IMR-90 (cell line): ENCODE results near the gene TPR. TPM values are rescaled to one million over a fixed set of nuclear protein-coding genes. Genes with fewer than 3 reads are reported as not detected.

Experiments
- ATAC-seq: fragments of 200-7000 bp; cut with Tn5 transposase; 2 replicates; pipeline ENCODE4 v1.9.1; 2020; ENCODE audit warnings: low read depth, mild to moderate bottlenecking, moderate library complexity
- BruUV-seq: library from RNA; stranded (reverse); fragments of 400-500 nt; replicated peaks from 2 replicates; lab custom pipeline; 2021; lab: Mats Ljungman, UMichigan
- CTCF ChIA-PET: fragments of 300-600 bp; formaldehyde crosslinking; extraction: SDS; loops from one replicate; lab custom pipeline; 2021; ENCODE audit warnings: antibody characterized with exemption; lab: Yijun Ruan, JAX
- POLR2A ChIA-PET: fragments of 300-600 bp; sonication (Branson Sonifier 250); formaldehyde crosslinking; loops from one replicate; lab custom pipeline; 2022; ENCODE audit warnings: antibody characterized with exemption; ENCODE audit not compliant: unreplicated experiment; lab: Charles Lee
- DNase-seq: peaks from one replicate; pipeline ENCODE4 v3.0.0; 2013
- H2AFZ ChIP-seq: replicated peaks from 2 replicates; pipeline ENCODE3; 2013; ENCODE audit warnings: low read length, mild to moderate bottlenecking; ENCODE audit not compliant: poor library complexity
- H2AK5ac ChIP-seq: 2 replicates; pipeline ENCODE4 v1.6.1; 2013; ENCODE audit warnings: low read depth, low read length, inconsistent platforms
- H2AK9ac ChIP-seq: replicated peaks from 2 replicates; pipeline ENCODE3; 2013; ENCODE audit warnings: mild to moderate bottlenecking, low read depth, low read length, moderate library complexity; ENCODE audit not compliant: poor library complexity
- H2BK120ac ChIP-seq: 2 replicates; pipeline ENCODE4 v1.6.1; 2013; ENCODE audit warnings: low read depth, low read length, inconsistent platforms
- H2BK15ac ChIP-seq: 3 replicates; pipeline ENCODE4 v1.6.1; 2013; ENCODE audit warnings: low read depth, low read length, inconsistent platforms
- H2BK20ac ChIP-seq: 2 replicates; pipeline ENCODE4 v1.6.1; 2013; ENCODE audit warnings: low read depth, mild to moderate bottlenecking, inconsistent platforms, low read length, moderate library complexity
- H2BK5ac ChIP-seq: 2 replicates; pipeline ENCODE4 v1.6.1; 2013; ENCODE audit warnings: mild to moderate bottlenecking, low read depth, low read length, inconsistent platforms; ENCODE audit not compliant: poor library complexity, severe bottlenecking
- H3K14ac ChIP-seq: replicated peaks from 2 replicates; pipeline ENCODE4 v1.6.1; 2013; ENCODE audit warnings: low read depth, low read length, inconsistent platforms
- H3K18ac ChIP-seq: 2 replicates; pipeline ENCODE4 v1.6.1; 2013; ENCODE audit warnings: low read depth, low read length, control low read depth
- H3K23ac ChIP-seq: 2 replicates; pipeline ENCODE4 v1.6.1; 2013; ENCODE audit warnings: low read depth, low read length, inconsistent platforms
- H3K27ac ChIP-seq: 2 replicates; pipeline ENCODE4 v1.5.1; 2013; ENCODE audit warnings: mild to moderate bottlenecking, control low read depth, low read length; ENCODE audit not compliant: insufficient read depth
- H3K27me3 ChIP-seq: 2 replicates; pipeline ENCODE4 v1.6.1; 2013; ENCODE audit warnings: low read length; ENCODE audit not compliant: control insufficient read depth, insufficient read depth
- H3K36me3 ChIP-seq: 2 replicates; pipeline ENCODE4 v1.6.1; 2013; ENCODE audit warnings: low read length, mixed read lengths; ENCODE audit not compliant: control insufficient read depth, insufficient read depth
- H3K4ac ChIP-seq: 2 replicates; pipeline ENCODE4 v1.6.1; 2013; ENCODE audit warnings: low read depth, low read length, inconsistent platforms
- H3K4me1 ChIP-seq: 2 replicates; pipeline ENCODE4 v1.6.1; 2013; ENCODE audit warnings: low read length, mixed read lengths; ENCODE audit not compliant: control insufficient read depth, insufficient read depth
- H3K4me2 ChIP-seq: 2 replicates; pipeline ENCODE4 v1.6.1; 2013; ENCODE audit warnings: low read depth, mild to moderate bottlenecking, control low read depth, low read length, moderate library complexity
- H3K4me3 ChIP-seq: 2 replicates; pipeline ENCODE4 v1.5.1; 2013; ENCODE audit warnings: low read depth, mild to moderate bottlenecking, control low read depth, low read length, moderate library complexity; ENCODE audit not compliant: insufficient read depth
- H3K56ac ChIP-seq: 2 replicates; pipeline ENCODE4 v1.6.1; 2013; ENCODE audit warnings: low read length, inconsistent platforms; ENCODE audit not compliant: insufficient read depth; ENCODE audit errors: extremely low read depth
- H3K79me1 ChIP-seq, 2 experiments: 2 replicates each; pipeline ENCODE4 v1.6.1; 2013; ENCODE audit warnings: low read length in 2 of 2, inconsistent platforms in 1 of 2, low read depth in 1 of 2
- H3K9ac ChIP-seq: 2 replicates; pipeline ENCODE4 v1.6.1; 2013; ENCODE audit warnings: low read depth, low read length, control low read depth
- H3K9me1 ChIP-seq: 2 replicates; pipeline ENCODE4 v1.6.1; 2013; ENCODE audit warnings: low read length, inconsistent platforms; ENCODE audit not compliant: insufficient read depth
- H3K9me3 ChIP-seq: 2 replicates; pipeline ENCODE4 v1.6.1; 2013; ENCODE audit warnings: low read length; ENCODE audit not compliant: control insufficient read depth, insufficient read depth
- H4K20me1 ChIP-seq: 2 replicates; pipeline ENCODE4 v1.6.1; 2013; ENCODE audit warnings: low read length, inconsistent platforms; ENCODE audit not compliant: insufficient read depth
- H4K5ac ChIP-seq: 2 replicates; pipeline ENCODE4 v1.6.1; 2013; ENCODE audit warnings: mild to moderate bottlenecking, low read depth, low read length, control low read depth
- H4K8ac ChIP-seq, 2 experiments: 2 replicates each; pipeline ENCODE4 v1.6.1; 2013; ENCODE audit warnings: low read depth in 2 of 2, low read length in 2 of 2, control low read depth in 1 of 2, inconsistent platforms in 1 of 2
- H4K91ac ChIP-seq: 2 replicates; pipeline ENCODE4 v1.6.1; 2013; ENCODE audit warnings: low read depth, low read length, inconsistent platforms; ENCODE audit not compliant: insufficient read depth
- FOS ChIP-seq: fragments of 150-350 bp; IDR thresholded peaks from 2 replicates; pipeline ENCODE4 v1.6.1; 2016; ENCODE audit warnings: low read depth, low read length
- POLR2A ChIP-seq: IDR thresholded peaks from 2 replicates; pipeline ENCODE4 v1.6.1; 2012; ENCODE audit warnings: mild to moderate bottlenecking, low read depth, low read length
- RAD21 ChIP-seq: IDR thresholded peaks from 2 replicates; pipeline ENCODE4 v1.6.1; 2012; ENCODE audit warnings: low read length, improper control_type of control experiment
- SMC3 ChIP-seq: fragments of 150-350 bp; IDR thresholded peaks from 2 replicates; pipeline ENCODE4 v1.6.1; 2016; ENCODE audit warnings: low read depth, mild to moderate bottlenecking, antibody characterized with exemption, low read length, moderate library complexity
- WGBS, 2 experiments: methylation state at CpG; one replicate each; pipeline versions ENCODE4 v1.1.5 to v1.1.7; 2013; ENCODE audit warnings: missing lambda C conversion rate in 2 of 2; ENCODE audit not compliant: insufficient read length in 1 of 2; ENCODE audit errors: extremely low coverage in 2 of 2; 5-methylcytosine and 5-hydroxymethylcytosine counted together
- dilution Hi-C: fragments of 300-500 bp; cut with HindIII; formaldehyde crosslinking; loops from one replicate; pipeline ENCODE4 v1.14.3; 2018; ENCODE audit warnings: low sequenced_read_pairs; ENCODE audit not compliant: unreplicated experiment
- in situ Hi-C: fragments of 300-500 bp; cut with MboI; formaldehyde crosslinking; loops from 3 replicates; pipeline ENCODE4 v1.14.3; 2019; ENCODE audit warnings: low sequenced_read_pairs, inconsistent platforms, mixed read lengths
- intact Hi-C: fragments of 100-400 bp; cut with micrococcal nuclease; formaldehyde crosslinking; loops from 2 replicates; pipeline ENCODE4 v1.10.0; 2022
- polyA plus RNA-seq, 3 experiments: library from polyadenylated mRNA; depleted of rRNA; stranded (reverse); fragments of >200 nt; gene quantifications; 2 replicates each; pipeline ENCODE4 v1.2.3, GENCODE V29; 2012; ENCODE audit warnings: low replicate concordance in 1 of 3
- total RNA-seq: library from RNA; depleted of rRNA; stranded (reverse); fragments of >200 nt; gene quantifications from 2 replicates; pipeline ENCODE4 v1.2.3, GENCODE V29; 2012
- TF ChIP-seq, protein P1 (sequence below): fragments of 150-350 bp; IDR thresholded peaks from 2 replicates; pipeline ENCODE4 v1.6.1; 2016; ENCODE audit warnings: low read depth, mild to moderate bottlenecking, low read length, moderate library complexity, borderline replicate concordance

TPR gene
- total and polyA plus RNA-seq, 2 of the 4 experiments (the other 2 are of a cell fraction) = 38.2 to 60.4 TPM

- Histone ChIP-seq H3K27me3 (no peaks in the 10 kb centered on the region), H4K91ac (no peak overlapping the region), H3K4me3 (no peak overlapping the region), H3K14ac (no peak overlapping the region), H2BK20ac (no peak overlapping the region), H2AK9ac (no peak overlapping the region), H3K4ac (no peak overlapping the region), H3K23ac (no peak overlapping the region), H2BK120ac (no peak overlapping the region), H4K5ac (no peak overlapping the region), H3K9ac (no peak overlapping the region), H2AFZ (no peak overlapping the region), H3K4me1 (no peaks in the 10 kb centered on the region), H2AK5ac (no peak overlapping the region), H3K9me1 (no peaks in the 10 kb centered on the region), H3K79me1 (no peaks in the 10 kb centered on the region), H4K20me1 (no peaks in the 10 kb centered on the region), H4K8ac (no peak overlapping the region), H2BK15ac (no peak overlapping the region), H3K36me3 (peaks cover 3% of the 10 kb centered on the region), H3K56ac (no peak overlapping the region), H3K27ac (no peak overlapping the region), H3K9me3 (no peaks in the 10 kb centered on the region), H3K4me2 (no peak overlapping the region), H2BK5ac (no peak overlapping the region), H3K18ac (no peak overlapping the region)
- in situ Hi-C loops = no loop called here
- no peak for ATAC-seq
- ChIA-PET POLR2A (no interaction called here), CTCF (no interaction called here)
- dilution Hi-C loops = no loop called here
- no TSS peak for BruUV-seq
- WGBS, 2 experiments = 100% methylated on average over 1 of the region's 6 CpGs; no CpG with 5 or more reads in 1 of the 2 experiments
- TF ChIP-seq SMC3 = no peak
- TF ChIP-seq RAD21 = no peak
- TF ChIP-seq, protein P1, sequence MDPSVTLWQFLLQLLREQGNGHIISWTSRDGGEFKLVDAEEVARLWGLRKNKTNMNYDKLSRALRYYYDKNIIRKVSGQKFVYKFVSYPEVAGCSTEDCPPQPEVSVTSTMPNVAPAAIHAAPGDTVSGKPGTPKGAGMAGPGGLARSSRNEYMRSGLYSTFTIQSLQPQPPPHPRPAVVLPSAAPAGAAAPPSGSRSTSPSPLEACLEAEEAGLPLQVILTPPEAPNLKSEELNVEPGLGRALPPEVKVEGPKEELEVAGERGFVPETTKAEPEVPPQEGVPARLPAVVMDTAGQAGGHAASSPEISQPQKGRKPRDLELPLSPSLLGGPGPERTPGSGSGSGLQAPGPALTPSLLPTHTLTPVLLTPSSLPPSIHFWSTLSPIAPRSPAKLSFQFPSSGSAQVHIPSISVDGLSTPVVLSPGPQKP = no peak
- TF ChIP-seq FOS = no peak
- TF ChIP-seq POLR2A = no peak
- intact Hi-C loops = loop anchor here (10.0 kb wide), 1 partner anchor 153 kb away; no protein-coding TSS in a partner anchor
- no peak for DNase-seq
Measured at GRCh38 chr1:186307445-186307844, 67.6 kb downstream of the TPR start.
